Adipocyte (in vitro differentiated cells): ENCODE data around the gene SIRPA.
A peak's percentile ranks its signal among the peaks of the same experiment; 100 is the strongest.
"Not testable (repeated sequence)": the region's sequence is repeated elsewhere in the genome, so short reads cannot be mapped to it uniquely, and the experiment has no call there.

Experiments used
- DNase-seq: peaks from one replicate; pipeline ENCODE4 v3.0.0-alpha.2; 2015; ENCODE audit warnings: low read depth
- H3K27me3 ChIP-seq: replicated peaks from 2 replicates; pipeline ENCODE4 v1.7.0; 2013; ENCODE audit warnings: mild to moderate bottlenecking, low read length, moderate library complexity; ENCODE audit not compliant: control insufficient read depth, insufficient read depth
- H3K36me3 ChIP-seq: 2 replicates; pipeline ENCODE4 v1.7.0; 2013; ENCODE audit warnings: low read length, mild to moderate bottlenecking, moderate library complexity; ENCODE audit not compliant: control insufficient read depth, insufficient read depth, severe bottlenecking
- H3K4me1 ChIP-seq: 2 replicates; pipeline ENCODE4 v1.7.0; 2013; ENCODE audit warnings: mild to moderate bottlenecking, low read length, moderate library complexity; ENCODE audit not compliant: control insufficient read depth, insufficient read depth
- H3K4me3 ChIP-seq: 2 replicates; pipeline ENCODE4 v1.7.0; 2013; ENCODE audit warnings: mild to moderate bottlenecking, low read length, moderate library complexity
- H3K9ac ChIP-seq: 2 replicates; pipeline ENCODE4 v1.7.0; 2013; ENCODE audit warnings: mild to moderate bottlenecking, low read length, moderate library complexity
- H3K9me3 ChIP-seq: 2 replicates; pipeline ENCODE4 v1.7.0; 2013; ENCODE audit warnings: mild to moderate bottlenecking, low read length, moderate library complexity; ENCODE audit not compliant: control insufficient read depth

The SIRPA gene

DNA sequence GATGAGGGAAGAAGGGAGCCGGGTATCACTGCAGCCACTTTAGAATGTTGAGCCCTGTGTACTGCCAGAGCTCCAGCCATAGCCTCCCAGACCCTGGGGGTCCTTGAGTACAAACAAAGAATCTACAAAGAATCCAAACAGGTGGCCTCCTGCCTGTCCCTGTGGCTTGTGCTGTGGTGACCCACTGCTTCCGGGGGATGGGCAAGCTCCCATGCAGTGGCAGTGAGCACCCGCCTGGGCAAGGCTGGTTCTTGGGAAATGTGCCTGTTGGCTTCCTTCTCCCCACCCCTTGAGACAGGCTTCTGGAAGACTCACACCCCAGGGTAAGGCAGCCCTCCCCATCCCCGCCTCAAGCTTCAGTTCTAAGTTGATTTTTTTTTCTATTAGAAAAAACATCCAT, 13.9 kb downstream of the SIRPA start:
- DNase-seq = no peak
- no peak overlapping the region for H3K9ac ChIP-seq
- H3K36me3 ChIP-seq = peaks cover 8% of the 10 kb centered on the region
- H3K4me3 ChIP-seq = no peak overlapping the region
- peaks cover 26% of the 10 kb centered on the region for H3K4me1 ChIP-seq
- H3K9me3 ChIP-seq = no peaks in the 10 kb centered on the region
- no peaks in the 10 kb centered on the region for H3K27me3 ChIP-seq

DNA sequence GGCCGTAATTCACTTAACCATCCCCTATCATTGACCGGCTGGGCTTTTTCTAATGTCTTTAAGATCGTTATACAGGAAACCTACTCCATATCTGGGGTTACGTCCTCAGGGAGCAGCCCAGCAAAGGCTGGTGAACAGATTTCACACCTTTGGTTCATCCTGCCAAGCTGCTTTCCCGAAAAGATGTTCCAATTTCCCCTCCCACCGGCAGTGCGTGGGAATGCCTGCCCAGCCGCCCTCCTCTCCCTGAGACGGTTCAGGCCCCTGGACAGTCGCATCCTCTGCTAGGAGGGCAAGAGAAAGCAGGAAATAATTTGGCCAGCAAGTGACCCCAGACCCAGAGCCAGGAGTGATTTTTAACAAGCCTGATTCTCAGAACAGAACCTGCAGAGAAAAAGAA, 16.3 kb downstream of the SIRPA start:
- Histone ChIP-seq H3K4me3 (no peak overlapping the region), H3K9me3 (no peaks in the 10 kb centered on the region), H3K36me3 (peaks cover 24% of the 10 kb centered on the region), H3K27me3 (no peaks in the 10 kb centered on the region), H3K9ac (no peak overlapping the region), H3K4me1 (peaks cover 19% of the 10 kb centered on the region)
- DNase-seq = no peak

DNA sequence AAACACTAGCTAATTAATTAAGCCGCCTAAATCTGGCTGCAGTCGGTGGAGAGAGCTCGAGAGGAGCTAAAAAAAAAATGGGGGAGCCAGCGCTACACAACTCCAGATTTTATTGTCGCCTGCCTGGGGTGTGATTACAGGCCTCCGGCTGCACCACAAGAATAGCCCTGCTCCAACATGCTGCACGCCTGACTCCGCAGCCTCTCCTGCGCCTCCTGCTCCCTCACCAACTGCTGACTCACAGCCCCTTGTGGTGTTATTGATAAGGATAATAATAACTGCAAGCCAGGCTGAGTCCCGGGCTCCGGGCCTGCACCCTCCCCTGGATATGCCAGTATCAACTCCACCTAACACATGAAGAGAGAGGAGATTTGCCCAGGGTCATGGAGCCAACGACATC, 16.8 kb downstream of the SIRPA start:
- Histone ChIP-seq H3K36me3 (peaks cover 29% of the 10 kb centered on the region), H3K9ac (no peak overlapping the region), H3K27me3 (no peaks in the 10 kb centered on the region), H3K9me3 (no peaks in the 10 kb centered on the region), H3K4me1 (peaks cover 19% of the 10 kb centered on the region), H3K4me3 (no peak overlapping the region)
- no peak for DNase-seq

DNA sequence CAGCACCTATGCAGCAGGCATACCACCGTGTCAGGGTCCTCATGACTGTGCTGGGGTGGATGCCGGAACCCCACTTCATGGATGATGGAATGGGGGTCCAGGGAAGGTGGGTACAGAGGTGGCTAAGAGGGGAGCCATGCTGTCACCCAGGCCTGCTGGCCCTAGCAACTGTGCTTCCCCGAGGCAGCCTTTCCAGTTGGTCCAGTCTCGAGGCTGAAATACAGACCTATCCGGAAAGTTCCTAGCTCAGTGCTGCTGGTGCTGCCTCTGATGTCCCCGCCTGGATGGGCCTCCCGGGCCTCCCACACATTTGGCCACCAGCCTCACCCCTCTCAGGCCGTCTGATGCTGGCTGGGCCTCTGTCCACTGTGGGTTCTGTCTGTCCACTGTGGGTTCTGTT, 17.4 kb downstream of the SIRPA start:
- Histone ChIP-seq H3K27me3 (no peaks in the 10 kb centered on the region), H3K4me1 (peaks cover 14% of the 10 kb centered on the region), H3K36me3 (peaks cover 30% of the 10 kb centered on the region), H3K9ac (peak overlapping the region; percentile 5), H3K4me3 (no peak overlapping the region), H3K9me3 (no peaks in the 10 kb centered on the region)
- DNase-seq = no peak

DNA sequence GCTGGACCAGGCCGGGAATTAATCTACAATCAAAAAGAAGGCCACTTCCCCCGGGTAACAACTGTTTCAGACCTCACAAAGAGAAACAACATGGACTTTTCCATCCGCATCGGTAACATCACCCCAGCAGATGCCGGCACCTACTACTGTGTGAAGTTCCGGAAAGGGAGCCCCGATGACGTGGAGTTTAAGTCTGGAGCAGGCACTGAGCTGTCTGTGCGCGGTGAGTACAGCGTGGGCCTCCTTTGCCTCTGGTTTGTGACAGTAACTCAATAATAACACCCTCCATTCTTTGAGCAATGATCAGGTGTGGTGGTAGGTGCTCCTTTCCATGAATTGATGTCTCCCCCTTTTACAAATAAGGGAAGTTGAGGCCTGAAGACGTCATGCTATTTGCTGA, 20.0 kb downstream of the SIRPA start:
- DNase-seq, H3K4me3 ChIP-seq, H3K27me3 ChIP-seq, H3K4me1 ChIP-seq, H3K9me3 ChIP-seq, H3K9ac ChIP-seq: not testable (repeated sequence)
- peaks cover 25% of the 10 kb centered on the region for H3K36me3 ChIP-seq

DNA sequence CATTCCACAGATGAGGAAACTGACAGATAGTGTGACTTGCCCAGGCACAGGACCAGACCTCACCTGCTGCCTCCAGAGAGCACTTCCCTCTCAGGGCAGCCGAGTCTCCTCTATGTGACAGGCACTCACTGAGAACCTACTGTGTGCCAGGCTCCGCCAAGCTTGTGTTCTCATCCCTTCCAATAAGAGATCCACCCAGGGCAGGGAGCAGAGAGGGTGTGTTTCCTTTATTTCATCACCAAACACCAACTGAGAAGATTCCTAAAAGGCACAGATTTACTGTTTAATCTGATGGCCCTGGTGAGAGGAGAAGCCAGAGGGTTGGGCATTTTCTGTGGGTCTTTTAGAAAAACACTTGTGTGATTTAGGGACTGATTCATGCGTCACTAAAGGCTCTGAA, 20.5 kb downstream of the SIRPA start:
- Histone ChIP-seq H3K36me3 (peaks cover 25% of the 10 kb centered on the region), H3K9me3 (no peaks in the 10 kb centered on the region), H3K4me1 (peaks cover 9% of the 10 kb centered on the region), H3K4me3 (no peak overlapping the region), H3K27me3 (no peaks in the 10 kb centered on the region), H3K9ac (no peak overlapping the region)
- DNase-seq = no peak

DNA sequence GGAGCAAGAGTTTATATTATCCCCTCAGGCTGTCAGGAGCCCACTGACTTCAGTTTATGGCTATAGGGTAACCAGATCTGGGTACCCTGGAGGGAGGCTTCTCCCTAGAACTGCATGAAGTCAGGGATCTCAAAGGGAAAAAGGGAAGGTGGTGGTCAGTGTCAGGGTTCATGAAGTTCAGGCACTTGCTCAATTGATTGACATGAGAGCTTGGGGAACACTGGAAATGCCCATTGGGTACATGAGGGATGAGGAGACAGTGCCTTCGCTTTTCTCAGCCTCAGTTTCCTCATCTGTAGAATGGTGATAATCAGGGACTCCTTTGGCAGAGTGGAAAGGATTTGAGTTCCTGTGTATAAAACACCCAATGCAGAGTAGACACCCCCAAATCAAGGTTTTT, 22.6 kb downstream of the SIRPA start:
- Histone ChIP-seq H3K36me3 (peaks cover 28% of the 10 kb centered on the region), H3K9me3 (no peaks in the 10 kb centered on the region), H3K4me3 (no peak overlapping the region)

DNA sequence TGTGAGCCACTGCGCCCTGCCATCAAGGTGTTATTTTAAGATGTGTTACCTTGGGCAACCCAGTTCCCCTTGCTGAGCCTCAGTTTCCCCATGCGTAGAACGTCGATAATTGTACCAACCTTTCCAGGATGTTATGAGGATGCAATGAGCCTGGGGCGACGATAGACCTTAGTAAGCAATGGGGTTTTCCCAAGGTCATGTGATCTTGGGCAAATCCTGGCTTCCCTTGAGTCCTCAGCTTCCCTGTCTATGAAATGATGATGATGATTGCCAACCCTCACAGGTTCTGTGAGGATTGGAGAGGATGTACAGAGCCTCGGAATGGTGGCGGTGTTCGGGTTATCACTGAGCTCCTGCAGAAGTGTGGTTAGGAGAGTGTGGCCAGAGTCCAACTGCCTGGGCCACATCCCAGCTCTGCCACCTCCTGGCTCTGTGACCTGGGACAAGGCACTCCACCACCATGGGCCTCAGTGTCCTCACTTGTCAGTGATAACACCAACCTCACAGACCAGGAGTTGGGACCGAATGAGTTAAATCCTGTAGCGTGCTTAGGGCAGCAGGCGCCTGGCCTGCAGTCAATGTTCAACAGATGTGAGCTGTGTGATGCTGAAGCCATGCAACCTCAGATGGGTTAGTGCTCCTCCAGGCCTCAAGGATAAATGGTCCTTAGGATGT, 23.4 kb downstream of the SIRPA start:
- Histone ChIP-seq H3K27me3 (no peaks in the 10 kb centered on the region), H3K9me3 (no peaks in the 10 kb centered on the region)

More for the DNA sequence above, 22.6 kb downstream of the SIRPA start:
- H3K27me3 ChIP-seq = no peaks in the 10 kb centered on the region
- no peak for DNase-seq
- peaks cover 5% of the 10 kb centered on the region for H3K4me1 ChIP-seq
- no peak overlapping the region for H3K9ac ChIP-seq

DNA sequence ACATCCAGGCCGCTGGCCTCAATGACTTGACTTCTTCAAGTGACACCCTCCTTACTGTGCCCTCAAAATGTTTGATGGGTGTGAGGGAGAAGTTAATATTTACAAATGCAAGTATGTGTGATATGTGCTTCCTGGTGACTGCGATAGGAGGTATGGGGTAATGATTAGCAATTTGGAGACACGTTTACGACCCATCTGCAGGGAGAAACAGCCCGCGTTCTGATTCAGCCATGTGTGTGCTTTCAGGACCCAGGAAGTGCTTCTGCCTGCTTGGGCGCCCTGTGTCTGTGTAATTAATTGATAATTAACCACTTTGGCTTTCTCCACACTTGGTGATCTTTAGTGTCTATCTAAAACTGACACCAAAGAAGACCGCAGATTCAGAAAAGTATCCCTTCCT, 25.0 kb downstream of the SIRPA start:
- no peak for DNase-seq
- Histone ChIP-seq H3K9ac (no peak overlapping the region), H3K4me1 (no peaks in the 10 kb centered on the region)

More for the DNA sequence above, 23.4 kb downstream of the SIRPA start:
- DNase-seq = no peak
- Histone ChIP-seq H3K4me1 (no peaks in the 10 kb centered on the region), H3K36me3 (peaks cover 32% of the 10 kb centered on the region), H3K9ac (no peak overlapping the region), H3K4me3 (no peak overlapping the region)

DNA sequence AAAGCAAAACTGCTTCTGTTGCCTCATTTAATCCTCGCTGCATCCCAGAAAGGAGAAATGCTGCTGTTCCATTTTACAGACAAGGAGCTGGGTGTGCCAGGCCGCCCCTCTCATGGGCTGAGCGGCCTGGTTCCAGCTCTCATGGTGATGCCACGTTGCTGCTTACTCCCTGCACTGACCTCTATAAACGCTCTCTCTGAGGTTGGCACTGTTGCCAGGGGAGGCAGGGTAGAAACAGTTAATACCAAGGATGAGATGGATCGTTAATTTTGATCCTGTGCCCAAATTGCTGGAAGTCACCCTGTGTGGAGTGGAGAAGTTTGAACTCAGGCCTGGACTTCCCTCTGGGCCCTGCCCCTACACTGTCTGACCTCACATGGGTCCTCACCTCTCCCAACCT, 25.6 kb downstream of the SIRPA start:
- no peak for DNase-seq
- H3K27me3 ChIP-seq = no peaks in the 10 kb centered on the region
- no peaks in the 10 kb centered on the region for H3K9me3 ChIP-seq
- H3K4me3 ChIP-seq = no peak overlapping the region
- H3K9ac ChIP-seq = no peak overlapping the region
- peaks cover 22% of the 10 kb centered on the region for H3K36me3 ChIP-seq
- no peaks in the 10 kb centered on the region for H3K4me1 ChIP-seq

More for the DNA sequence above, 25.0 kb downstream of the SIRPA start:
- H3K36me3 ChIP-seq = peaks cover 28% of the 10 kb centered on the region
- H3K27me3 ChIP-seq = no peaks in the 10 kb centered on the region
- no peaks in the 10 kb centered on the region for H3K9me3 ChIP-seq
- no peak overlapping the region for H3K4me3 ChIP-seq

DNA sequence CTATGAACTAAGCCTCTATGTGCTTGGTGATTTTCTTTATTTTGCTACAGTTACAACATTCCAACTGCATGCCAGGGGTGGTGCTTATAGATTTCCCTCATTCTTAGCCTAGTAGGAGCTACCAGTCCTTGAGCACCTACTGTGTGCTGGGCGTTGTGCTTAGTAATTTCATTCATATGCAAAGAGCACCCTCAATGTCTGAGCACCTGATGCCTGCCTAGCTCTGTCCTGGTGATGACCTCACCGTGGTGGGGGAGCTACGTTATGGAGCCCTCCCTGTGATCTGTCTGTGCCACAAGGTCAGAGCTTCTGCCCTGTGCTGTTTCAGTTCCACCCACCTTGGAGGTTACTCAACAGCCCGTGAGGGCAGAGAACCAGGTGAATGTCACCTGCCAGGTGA, 26.8 kb downstream of the SIRPA start:
- H3K4me1 ChIP-seq = not testable (repeated sequence)

DNA sequence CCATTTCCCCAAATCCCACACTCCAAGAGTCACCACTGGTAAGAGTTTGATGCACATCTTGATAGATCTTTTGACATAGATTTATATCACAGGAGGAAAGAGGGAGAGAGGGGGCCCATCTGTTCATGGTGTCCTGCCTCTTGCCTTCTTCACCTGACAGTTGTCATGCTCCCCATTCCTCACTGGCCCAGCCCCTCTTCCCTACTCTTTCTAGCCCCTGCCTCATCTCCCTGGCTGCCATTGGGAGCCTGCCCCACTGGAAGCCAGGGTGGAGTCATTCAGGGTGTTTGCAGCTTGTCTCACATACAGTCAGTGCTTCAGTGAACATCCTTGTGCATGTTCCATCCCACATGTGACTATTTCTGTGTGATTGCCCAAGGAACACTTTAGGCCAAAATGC, 27.6 kb downstream of the SIRPA start:
- no peak overlapping the region for H3K9ac ChIP-seq
- no peak overlapping the region for H3K4me3 ChIP-seq
- H3K36me3 ChIP-seq = peaks cover 9% of the 10 kb centered on the region
- no peaks in the 10 kb centered on the region for H3K27me3 ChIP-seq
- H3K4me1 ChIP-seq = no peaks in the 10 kb centered on the region
- no peaks in the 10 kb centered on the region for H3K9me3 ChIP-seq
- DNase-seq = no peak

More for the DNA sequence above, 26.8 kb downstream of the SIRPA start:
- H3K9ac ChIP-seq, H3K27me3 ChIP-seq, DNase-seq, H3K9me3 ChIP-seq, H3K4me3 ChIP-seq: not testable (repeated sequence)
- H3K36me3 ChIP-seq = peaks cover 10% of the 10 kb centered on the region
